Fibroblast of villous mesenchyme (primary cell): Measurements from ENCODE around the gene STAU1. TPM values are rescaled to one million over a fixed set of nuclear protein-coding genes. Genes with fewer than 3 reads are reported as not detected.
"Not testable (repeated sequence)": the region's sequence is repeated elsewhere in the genome, so short reads cannot be mapped to it uniquely, and the experiment has no call there.

Source experiments
- DNase-seq: peaks from one replicate; pipeline ENCODE4 v3.0.0-alpha.2; 2010; ENCODE audit warnings: low read depth
- H3K4me3 ChIP-seq: 2 replicates; pipeline ENCODE4 v1.5.1; 2011; ENCODE audit warnings: low read depth, mild to moderate bottlenecking, low read length
- CTCF ChIP-seq: IDR thresholded peaks from 2 replicates; pipeline ENCODE4 v1.5.1; 2012; ENCODE audit warnings: low read depth, mild to moderate bottlenecking, low read length; ENCODE audit not compliant: insufficient read depth
- total RNA-seq: library from RNA; depleted of rRNA; stranded (reverse); fragments of >200 nt; gene quantifications from 2 replicates; pipeline ENCODE4 v1.2.3, GENCODE V29; 2012

The STAU1 gene
- total RNA-seq, 1 donor = 56.6 TPM

GRCh38 chr20:49185071-49185761, 2.9 kb downstream of the STAU1 start:
- DNase-seq = peak; percentile 27
- TF ChIP-seq CTCF = no peak
- H3K4me3 ChIP-seq = no peak overlapping the region

GRCh38 chr20:49184691-49185070, 3.5 kb downstream of the STAU1 start:
- no peak overlapping the region for H3K4me3 ChIP-seq
- TF ChIP-seq CTCF = no peak
- DNase-seq = no peak

GRCh38 chr20:49184084-49184501, 4.0 kb downstream of the STAU1 start:
- not testable (repeated sequence) for H3K4me3 ChIP-seq, DNase-seq

GRCh38 chr20:49183444-49183843, 4.7 kb downstream of the STAU1 start:
- no peak for TF ChIP-seq CTCF
- H3K4me3 ChIP-seq = no peak overlapping the region
- no peak for DNase-seq

- no peak overlapping the region for H3K4me3 ChIP-seq
- DNase-seq = peak; percentile 69
- no peak for TF ChIP-seq CTCF
Observed at GRCh38 chr20:49181265-49181877, 6.8 kb downstream of the STAU1 start.

- no peak overlapping the region for H3K4me3 ChIP-seq
- no peak for TF ChIP-seq CTCF
- no peak for DNase-seq
Observed at GRCh38 chr20:49179368-49180277, 8.5 kb downstream of the STAU1 start.

GRCh38 chr20:49174183-49174582, 14.0 kb downstream of the STAU1 start:
- no peak for TF ChIP-seq CTCF
- no peak for DNase-seq
- no peak overlapping the region for H3K4me3 ChIP-seq
